Stomach (tissue), 9 donors: ENCODE results near the gene DNM3. TPM values are rescaled to one million over a fixed set of nuclear protein-coding genes. Genes with fewer than 3 reads are reported as not detected.
A peak's percentile ranks its signal among the peaks of the same experiment; 100 is the strongest.

Experiments used
- DNase-seq, 2 donors: peaks; one replicate each; pipeline versions ENCODE4 v3.0.0 to v3.0.0-alpha.2; 2013 to 2019
- H3K27ac ChIP-seq, 5 donors: fragments of 200-600 bp in 4 of 5; sonication (generic) in 4 of 5; one replicate each; pipeline ENCODE4 v1.5.1; 2013 to 2019; ENCODE audit warnings: mild to moderate bottlenecking in 1 of 5, moderate library complexity in 1 of 5
- H3K27me3 ChIP-seq, 3 donors: fragments of 200-600 bp; sonication (generic); one replicate each; pipeline ENCODE4 v1.5.1; 2017 to 2019; ENCODE audit warnings: mixed run types in 1 of 3
- H3K36me3 ChIP-seq, 4 donors: fragments of 200-600 bp; sonication (generic); 1 replicate in 3 of 4; 2 replicates in 1 of 4; pipeline ENCODE4 v1.5.1; 2016 to 2019
- H3K4me1 ChIP-seq, 4 donors: fragments of 200-600 bp; sonication (generic); one replicate each; pipeline ENCODE4 v1.5.1; 2016 to 2019
- H3K4me3 ChIP-seq, 4 donors: fragments of 200-600 bp; sonication (generic) in 3 of 4; one replicate each; pipeline ENCODE4 v1.5.1; 2016 to 2019; ENCODE audit warnings: mild to moderate bottlenecking in 1 of 4
- H3K9me3 ChIP-seq, 4 donors: fragments of 200-600 bp; sonication (generic); one replicate each; pipeline ENCODE4 v1.5.1; 2016 to 2019
- CTCF ChIP-seq, 7 experiments: fragments of 450-650 bp in 4 of 7; fragments of 200-600 bp in 3 of 7; sonication (generic) in 3 of 7; IDR thresholded peaks; one replicate each; pipeline ENCODE4 v1.5.1; 2016 to 2019; ENCODE audit warnings: antibody characterized with exemption in 7 of 7, control low read depth in 2 of 7, mild to moderate bottlenecking in 1 of 7
- EP300 ChIP-seq: sonication (generic); formaldehyde crosslinking; IDR thresholded peaks from one replicate; pipeline ENCODE4 v1.6.1; 2017; ENCODE audit warnings: antibody characterized with exemption
- POLR2A ChIP-seq, 4 donors: fragments of 450-650 bp; IDR thresholded peaks; one replicate each; pipeline ENCODE4 v1.6.1; 2016; ENCODE audit warnings: antibody characterized with exemption in 4 of 4, control low read depth in 2 of 4, mild to moderate bottlenecking in 1 of 4, moderate library complexity in 1 of 4
- POLR2AphosphoS5 ChIP-seq, 3 donors: sonication (generic); formaldehyde crosslinking; IDR thresholded peaks; one replicate each; pipeline ENCODE4 v1.6.1; 2016; ENCODE audit warnings: antibody characterized with exemption in 3 of 3
- WGBS, 5 donors: extraction: QIAGEN DNeasy Blood & Tissue Kit in 3 of 5; methylation state at CpG; one replicate each; pipeline versions ENCODE4 v1.1.5 to v1.1.7; 2013 to 2018; 5-methylcytosine and 5-hydroxymethylcytosine counted together
- intact Hi-C: fragments of 100-400 bp; cut with DNase I; formaldehyde crosslinking; loops from one replicate; pipeline ENCODE4 v1.15.1; 2023; ENCODE audit warnings: low total_unique reads
- polyA plus RNA-seq, 3 donors: library from polyadenylated mRNA; stranded (reverse); fragments of 200-250 nt; gene quantifications; one replicate each; pipeline ENCODE4 v1.2.3, GENCODE V29; 2013
- total RNA-seq, 5 donors: library from RNA; depleted of rRNA; stranded (reverse); fragments of >200 nt; gene quantifications; one replicate each; pipeline versions ENCODE4 v1.1.0 to v1.2.3, GENCODE V29; 2014 to 2016
- donor health status: healthy with polysubstance abuse.
- donor health status: Bipolar disorder and iron deficiency.
- donor health status: healthy.

Gene DNM3
- total and polyA plus RNA-seq, 8 donors = 0.58 to 13.8 (median 2.2) TPM

GRCh38 chr1:172088256-172088655 is 247.0 kb downstream of the DNM3 start:
- Histone ChIP-seq H3K36me3 (no peaks in the 10 kb centered on the region), H3K9me3 (no peaks in the 10 kb centered on the region), H3K4me1 (no peaks in the 10 kb centered on the region), H3K27me3 (no peaks in the 10 kb centered on the region), H3K4me3 (no peak overlapping the region), H3K27ac (no peak overlapping the region)
- TF ChIP-seq POLR2A (IDR thresholded peaks at IDR 0.05) = no peak
- TF ChIP-seq CTCF (IDR thresholded peaks at IDR 0.05) = no peak
- no peak for TF ChIP-seq EP300
- TF ChIP-seq POLR2AphosphoS5 (IDR thresholded peaks at IDR 0.05) = no peak
- WGBS, 5 donors = 61 to 86% (median 77%) methylated on average over 1 of the region's 1 CpG
- DNase-seq = peak in 1 of 2 donors; percentile 66
- intact Hi-C loops = loop anchor here (10.0 kb wide), 1 partner anchor 317 kb away; no protein-coding TSS in a partner anchor

GRCh38 chr1:172089768-172090510 is 248.6 kb downstream of the DNM3 start:
- intact Hi-C loops = loop anchor here (10.0 kb wide), 1 partner anchor 315 kb away; no protein-coding TSS in a partner anchor
- no peak for TF ChIP-seq EP300
- peak in 5 of 7 experiments; percentile 52 to 86 (median 76) for TF ChIP-seq CTCF (IDR thresholded peaks at IDR 0.05)
- Histone ChIP-seq H3K4me1 (no peaks in the 10 kb centered on the region), H3K36me3 (no peaks in the 10 kb centered on the region), H3K27me3 (no peaks in the 10 kb centered on the region), H3K4me3 (no peak overlapping the region), H3K27ac (no peak overlapping the region), H3K9me3 (no peaks in the 10 kb centered on the region)
- WGBS, 5 donors = 50 to 65% (median 52%) methylated on average over 7 of the region's 7 CpGs
- peak; percentile 78 to 86 for DNase-seq

- intact Hi-C loops = no loop called here
- Histone ChIP-seq H3K9me3 (no peaks in the 10 kb centered on the region), H3K4me3 (no peak overlapping the region), H3K27ac (no peak overlapping the region), H3K27me3 (no peaks in the 10 kb centered on the region), H3K4me1 (no peaks in the 10 kb centered on the region), H3K36me3 (no peaks in the 10 kb centered on the region)
- TF ChIP-seq POLR2A (IDR thresholded peaks at IDR 0.05) (no peak), CTCF (IDR thresholded peaks at IDR 0.05) (no peak), POLR2AphosphoS5 (IDR thresholded peaks at IDR 0.05) (no peak), EP300 (no peak)
- DNase-seq = no peak
- 11 to 32% (median 19%) methylated on average over 1 of the region's 1 CpG for WGBS, 5 donors
Measured at GRCh38 chr1:172090511-172090817, 249.2 kb downstream of the DNM3 start.

- no peaks in the 10 kb centered on the region for H3K36me3 ChIP-seq
- H3K4me1 ChIP-seq = no peaks in the 10 kb centered on the region
- intact Hi-C loops = no loop called here
- no peaks in the 10 kb centered on the region for H3K27me3 ChIP-seq
- H3K27ac ChIP-seq = no peak overlapping the region
- DNase-seq = no peak
- 75 to 89% (median 82%) methylated on average over 2 of the region's 2 CpGs for WGBS, 5 donors
- no peak overlapping the region for H3K4me3 ChIP-seq
- no peak for TF ChIP-seq POLR2A (IDR thresholded peaks at IDR 0.05)
- TF ChIP-seq EP300 = no peak
- TF ChIP-seq POLR2AphosphoS5 (IDR thresholded peaks at IDR 0.05) = no peak
- TF ChIP-seq CTCF (IDR thresholded peaks at IDR 0.05) = no peak
- H3K9me3 ChIP-seq = no peaks in the 10 kb centered on the region
Measured at GRCh38 chr1:172095846-172096245, 254.5 kb downstream of the DNM3 start.
